Hematopoietic multipotent progenitor cell treated with erythropoietin and hydrocortisone succinate and interleukin-3 and kit ligand, for 4 days (in vitro differentiated cells): ENCODE measurements around the gene SARM1.

Source experiments
- DNase-seq: peaks from one replicate; pipeline ENCODE4 v3.0.0-alpha.2; 2015

Gene SARM1

GRCh38 chr17:28369684-28370034 lies 1.8 kb upstream of the SARM1 start:
- no peak for DNase-seq

GRCh38 chr17:28370035-28370743 lies 1.3 kb upstream of the SARM1 start, which contains the start of gene VTN:
Gene VTN (minus strand): TSS chr17:28370307. CDS start chr17:28370203, 104 bp downstream.
- DNase-seq, result peak; percentile 59

DNA sequence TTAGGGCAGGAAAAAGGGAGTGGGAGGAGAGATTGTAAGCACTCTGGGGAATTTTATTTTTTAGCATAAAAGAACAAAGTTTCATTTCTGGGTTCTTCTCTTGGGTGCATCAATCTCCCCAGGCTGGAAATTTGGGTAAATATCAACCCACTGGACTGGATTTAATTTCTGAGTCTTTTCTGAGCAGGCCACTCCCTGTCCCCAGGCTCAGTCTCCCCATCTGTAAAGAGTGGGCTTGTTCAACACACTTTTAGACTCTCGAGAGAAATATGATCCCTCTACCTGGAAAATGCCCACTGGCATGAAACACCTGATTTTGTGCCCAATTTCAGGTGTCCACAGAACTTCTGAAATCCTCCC lies 770 bp upstream of the SARM1 start:
- no peak for DNase-seq

- DNase-seq, result peak; percentile 34
Observed at GRCh38 chr17:28372203-28372944, 880 bp downstream of the SARM1 start.

DNA sequence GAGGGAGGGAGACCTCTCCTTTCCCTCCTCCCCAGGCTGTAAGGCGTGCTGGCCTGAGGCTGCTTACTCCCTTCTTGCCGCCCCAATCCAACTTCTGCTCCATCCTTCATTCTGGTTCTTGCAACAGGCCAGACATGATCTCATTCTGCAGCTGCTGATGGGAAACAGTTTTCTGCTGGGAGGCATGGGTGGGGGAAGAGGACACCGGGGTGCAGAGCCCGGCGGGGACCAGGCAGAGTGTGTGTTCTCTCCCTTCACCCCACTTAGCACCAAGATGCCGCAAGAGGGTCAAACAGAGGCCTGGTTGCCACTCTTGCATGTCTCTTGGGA lies 1.4 kb downstream of the SARM1 start:
- no peak for DNase-seq

GRCh38 chr17:28379814-28380801 lies 8.6 kb downstream of the SARM1 start:
- DNase-seq, result peak; percentile 60

- peak; percentile 70 for DNase-seq
Observed at GRCh38 chr17:28381141-28381825, 9.8 kb downstream of the SARM1 start.

DNA sequence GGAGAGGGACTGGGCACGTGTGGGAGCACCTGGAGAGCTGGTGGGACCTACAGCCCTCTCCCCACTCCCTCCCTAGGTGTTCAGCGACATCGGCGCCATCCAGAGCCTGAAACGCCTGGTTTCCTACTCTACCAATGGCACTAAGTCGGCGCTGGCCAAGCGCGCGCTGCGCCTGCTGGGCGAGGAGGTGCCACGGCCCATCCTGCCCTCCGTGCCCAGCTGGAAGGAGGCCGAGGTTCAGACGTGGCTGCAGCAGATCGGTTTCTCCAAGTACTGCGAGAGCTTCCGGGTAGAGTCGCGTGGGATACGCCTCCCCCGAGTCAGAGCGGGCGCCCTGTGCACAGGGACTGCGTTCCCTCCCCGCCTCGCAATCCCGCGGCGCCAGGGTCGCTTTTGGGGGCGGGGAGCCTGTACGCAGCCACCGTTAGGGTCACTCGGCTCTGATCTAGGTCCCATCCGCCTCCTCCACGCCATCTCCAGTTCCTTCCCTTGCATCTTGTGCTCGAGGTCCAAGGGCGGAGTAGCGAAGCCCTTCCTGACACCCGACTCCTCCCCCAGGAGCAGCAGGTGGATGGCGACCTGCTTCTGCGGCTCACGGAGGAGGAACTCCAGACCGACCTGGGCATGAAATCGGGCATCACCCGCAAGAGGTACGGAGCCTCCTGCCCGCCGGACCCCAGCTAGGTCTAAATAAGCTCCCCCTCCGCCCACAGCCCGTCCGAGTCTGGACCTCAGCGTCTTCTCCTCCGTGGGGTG lies 13.0 kb downstream of the SARM1 start:
- peak; percentile 89 for DNase-seq

DNA sequence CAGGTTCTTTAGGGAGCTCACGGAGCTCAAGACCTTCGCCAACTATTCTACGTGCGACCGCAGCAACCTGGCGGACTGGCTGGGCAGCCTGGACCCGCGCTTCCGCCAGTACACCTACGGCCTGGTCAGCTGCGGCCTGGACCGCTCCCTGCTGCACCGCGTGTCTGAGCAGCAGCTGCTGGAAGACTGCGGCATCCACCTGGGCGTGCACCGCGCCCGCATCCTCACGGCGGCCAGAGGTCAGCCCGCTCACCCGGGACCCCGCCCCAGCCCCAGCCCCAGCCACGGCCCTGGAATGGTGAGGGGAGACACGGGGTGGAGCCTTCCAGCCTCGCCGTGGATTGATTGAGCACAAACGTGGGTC lies 13.5 kb downstream of the SARM1 start:
- DNase-seq, result no peak

DNA sequence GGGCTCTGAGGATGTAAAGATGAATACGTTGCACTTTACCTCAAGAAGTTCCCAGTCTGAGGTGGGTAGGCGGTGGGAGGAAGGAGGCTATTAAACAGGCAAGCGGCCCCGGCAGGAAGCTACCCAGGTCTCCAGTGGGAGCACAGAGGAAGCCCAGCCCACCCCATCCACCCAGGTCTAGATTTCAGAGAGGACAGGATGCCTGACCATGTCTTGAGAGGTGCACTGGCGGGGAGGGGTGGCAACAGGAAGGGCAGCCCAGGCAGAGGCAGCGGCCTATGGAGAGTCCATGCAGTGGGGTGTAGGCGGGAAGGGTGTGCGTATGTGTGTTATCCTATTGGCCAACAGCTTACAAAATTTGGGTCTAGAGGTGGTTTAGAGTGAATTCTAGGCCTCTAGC lies 13.9 kb downstream of the SARM1 start:
- DNase-seq, result peak; percentile 52

DNA sequence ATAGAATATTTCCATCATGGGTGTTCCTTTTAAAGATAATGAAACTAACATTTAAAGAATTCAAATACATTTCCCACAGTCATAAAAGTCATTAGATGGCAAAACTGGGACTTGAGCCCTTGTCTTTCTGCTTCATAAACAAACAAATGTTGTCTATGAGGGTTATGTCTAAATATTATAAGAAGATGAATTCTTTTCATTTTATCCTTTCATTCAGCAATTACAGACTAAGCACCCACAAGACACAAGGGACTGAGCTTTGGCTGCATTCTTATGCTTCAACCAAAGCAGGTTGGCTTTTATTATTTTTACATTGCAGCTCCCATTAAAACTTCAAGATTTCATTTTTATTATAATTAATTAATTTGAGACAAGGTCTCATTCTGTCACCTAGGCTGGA lies 14.9 kb downstream of the SARM1 start:
- no peak for DNase-seq

GRCh38 chr17:28388106-28388505 lies 16.6 kb downstream of the SARM1 start:
- no peak for DNase-seq

GRCh38 chr17:28390141-28390540 lies 18.6 kb downstream of the SARM1 start:
- DNase-seq, result peak; percentile 69

DNA sequence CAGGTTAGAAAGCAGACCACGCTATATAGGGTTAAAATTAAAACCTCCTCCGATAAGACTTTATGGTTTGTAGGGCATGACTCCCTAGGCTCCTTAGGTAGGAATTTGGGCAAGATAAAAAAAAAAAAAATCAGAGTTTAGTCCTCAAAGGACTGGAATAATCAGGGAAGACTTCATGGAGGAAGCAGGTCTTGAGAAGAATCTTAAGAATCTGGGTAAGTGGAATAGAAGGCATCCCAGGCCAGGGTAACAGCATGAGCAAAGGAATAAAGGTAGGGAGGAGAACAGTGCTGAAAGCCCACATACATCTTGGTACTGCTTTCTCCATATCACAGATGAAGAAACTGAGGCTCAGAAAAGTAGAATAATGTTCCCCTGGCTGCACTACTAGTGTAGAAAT lies 19.1 kb downstream of the SARM1 start:
- no peak for DNase-seq

GRCh38 chr17:28390984-28391383 lies 19.5 kb downstream of the SARM1 start:
- no peak for DNase-seq

- peak; percentile 16 for DNase-seq
Observed at GRCh38 chr17:28391401-28391800, 19.9 kb downstream of the SARM1 start.

DNA sequence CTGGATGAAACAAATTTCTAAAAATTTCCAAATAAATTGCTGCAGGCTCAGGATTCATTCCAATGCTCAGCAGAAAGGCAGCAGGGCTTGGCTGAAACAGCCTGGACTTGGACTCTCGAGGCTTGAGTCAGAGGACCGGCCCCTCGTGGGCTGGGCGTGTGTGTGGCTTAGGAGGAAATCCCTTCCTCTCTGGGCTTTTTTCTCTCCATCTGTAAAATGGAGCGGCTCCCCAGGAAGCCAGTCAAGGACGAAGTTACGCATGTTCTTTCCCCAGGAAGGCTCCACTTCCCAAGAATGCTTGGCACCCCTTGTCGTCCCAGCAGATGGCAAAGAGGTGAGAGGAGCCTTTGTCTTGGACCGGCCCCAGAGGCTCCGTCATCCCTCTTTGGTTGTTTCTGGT lies 21.0 kb downstream of the SARM1 start:
- no peak for DNase-seq

GRCh38 chr17:28394337-28395116 lies 23.0 kb downstream of the SARM1 start:
- DNase-seq, result no peak

DNA sequence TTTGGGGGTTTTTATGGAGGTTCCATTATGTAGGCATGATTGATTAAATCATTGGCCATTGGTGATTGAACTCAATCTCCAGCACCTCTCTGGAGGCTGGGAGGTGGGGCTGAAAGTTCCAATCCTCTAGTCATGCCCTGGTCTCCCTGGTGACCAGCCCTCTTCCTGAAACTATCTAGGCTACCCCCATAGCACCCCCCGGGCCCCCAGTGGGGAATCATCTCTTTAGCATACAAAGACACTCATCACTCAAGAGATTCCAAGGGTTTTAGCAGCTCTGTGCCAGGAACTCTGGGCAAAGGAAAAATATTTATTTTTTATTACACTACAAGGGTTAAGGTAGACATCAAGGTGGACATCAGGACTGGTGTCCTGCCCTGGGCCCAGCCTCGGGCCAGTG lies 23.9 kb downstream of the SARM1 start:
- no peak for DNase-seq

DNA sequence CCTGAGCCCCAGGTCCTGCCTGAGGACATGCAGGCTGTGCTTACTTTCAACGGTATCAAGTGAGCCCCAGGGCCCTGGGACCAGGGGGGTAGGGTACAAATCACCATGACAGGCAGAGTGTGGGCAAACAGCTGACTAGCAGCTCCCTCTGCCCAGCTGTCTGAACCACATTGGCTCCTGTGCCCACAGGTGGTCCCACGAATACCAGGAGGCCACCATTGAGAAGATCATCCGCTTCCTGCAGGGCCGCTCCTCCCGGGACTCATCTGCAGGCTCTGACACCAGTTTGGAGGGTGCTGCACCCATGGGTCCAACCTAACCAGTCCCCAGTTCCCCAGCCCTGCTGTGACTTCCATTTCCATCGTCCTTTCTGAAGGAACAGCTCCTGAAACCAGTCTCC lies 24.5 kb downstream of the SARM1 start:
- no peak for DNase-seq

DNA sequence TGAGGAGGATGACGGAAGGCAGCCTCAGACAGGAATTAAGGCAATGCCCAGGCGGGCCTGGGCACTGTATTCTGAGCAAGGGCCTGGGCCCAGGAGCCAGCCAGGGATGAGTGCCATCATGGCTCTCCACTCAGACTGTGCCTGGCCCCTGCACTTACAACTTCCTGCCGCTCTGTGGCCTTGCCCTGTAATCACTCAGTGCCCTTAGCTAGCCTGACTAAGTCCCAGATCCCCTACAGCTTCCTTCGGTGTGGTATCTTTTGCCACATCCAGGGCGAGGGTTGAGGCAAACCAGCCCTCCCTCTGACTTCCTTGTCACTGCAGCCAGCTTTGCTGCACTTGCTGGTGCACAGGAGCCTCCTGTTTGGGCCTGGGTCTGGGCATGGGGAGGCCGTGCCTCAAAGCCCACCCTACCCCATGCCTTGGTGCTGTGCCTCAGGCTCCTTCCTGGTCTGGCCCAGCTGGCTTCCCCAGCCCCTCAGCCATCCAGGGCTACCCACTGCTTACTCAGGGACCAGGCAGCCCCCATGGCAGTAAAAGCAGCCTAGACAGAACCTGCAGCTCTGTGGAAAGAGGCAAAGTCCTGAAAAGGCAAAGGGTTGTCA lies 25.2 kb downstream of the SARM1 start:
- DNase-seq, result peak; percentile 66
